Peyer's patch (tissue), 4 donors: ENCODE data around the gene CDCA7.

Experiments
- POLR2A ChIP-seq, 2 donors: fragments of 450-650 bp; IDR thresholded peaks; one replicate each; pipeline ENCODE4 v1.5.1; 2017; ENCODE audit warnings: antibody characterized with exemption in 2 of 2, mild to moderate bottlenecking in 2 of 2, moderate library complexity in 2 of 2
- TF ChIP-seq, protein P1 (sequence below), 6 experiments: fragments of 450-650 bp in 4 of 6; fragments of 200-600 bp in 2 of 6; sonication (generic) in 1 of 6; IDR thresholded peaks; one replicate each; pipeline ENCODE4 v1.5.1; 2017 to 2019; ENCODE audit warnings: antibody characterized with exemption in 6 of 6, mild to moderate bottlenecking in 3 of 6, moderate library complexity in 1 of 6

DNA sequence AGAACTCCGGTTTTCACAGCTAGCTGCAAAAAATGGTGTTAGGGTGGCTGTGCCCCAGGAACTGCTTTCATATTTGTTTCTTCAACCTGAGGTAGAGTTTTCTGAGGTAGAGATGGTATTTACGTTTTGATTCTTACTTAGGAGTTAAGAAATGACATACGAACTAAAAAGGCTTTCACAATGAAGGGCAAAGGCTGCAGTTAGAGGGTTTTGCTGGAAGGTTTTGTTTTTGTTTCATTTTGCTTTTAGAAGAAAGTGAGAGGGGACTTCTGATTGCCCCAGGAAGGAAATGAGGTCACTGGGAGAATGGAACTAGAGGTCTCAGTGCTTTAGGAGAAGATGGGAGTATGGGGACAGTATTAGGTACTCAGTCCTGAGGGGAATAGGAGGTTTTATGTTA is 15.5 kb downstream of the CDCA7 start:
- TF ChIP-seq, protein P1, sequence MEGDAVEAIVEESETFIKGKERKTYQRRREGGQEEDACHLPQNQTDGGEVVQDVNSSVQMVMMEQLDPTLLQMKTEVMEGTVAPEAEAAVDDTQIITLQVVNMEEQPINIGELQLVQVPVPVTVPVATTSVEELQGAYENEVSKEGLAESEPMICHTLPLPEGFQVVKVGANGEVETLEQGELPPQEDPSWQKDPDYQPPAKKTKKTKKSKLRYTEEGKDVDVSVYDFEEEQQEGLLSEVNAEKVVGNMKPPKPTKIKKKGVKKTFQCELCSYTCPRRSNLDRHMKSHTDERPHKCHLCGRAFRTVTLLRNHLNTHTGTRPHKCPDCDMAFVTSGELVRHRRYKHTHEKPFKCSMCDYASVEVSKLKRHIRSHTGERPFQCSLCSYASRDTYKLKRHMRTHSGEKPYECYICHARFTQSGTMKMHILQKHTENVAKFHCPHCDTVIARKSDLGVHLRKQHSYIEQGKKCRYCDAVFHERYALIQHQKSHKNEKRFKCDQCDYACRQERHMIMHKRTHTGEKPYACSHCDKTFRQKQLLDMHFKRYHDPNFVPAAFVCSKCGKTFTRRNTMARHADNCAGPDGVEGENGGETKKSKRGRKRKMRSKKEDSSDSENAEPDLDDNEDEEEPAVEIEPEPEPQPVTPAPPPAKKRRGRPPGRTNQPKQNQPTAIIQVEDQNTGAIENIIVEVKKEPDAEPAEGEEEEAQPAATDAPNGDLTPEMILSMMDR (IDR thresholded peaks at IDR 0.05): no peak
- TF ChIP-seq POLR2A (IDR thresholded peaks at IDR 0.05): no peak
